Neural progenitor cell (in vitro differentiated cells): ENCODE data around the gene MRPS14. TPM values are rescaled to one million over a fixed set of nuclear protein-coding genes. Genes with fewer than 3 reads are reported as not detected.

Source experiments
- DNase-seq: peaks from one replicate; pipeline ENCODE4 v3.0.0-alpha.2; 2016; ENCODE audit warnings: low spot score
- H2AFZ ChIP-seq: fragments of 200-600 bp; sonication (generic); replicated peaks from 2 replicates; pipeline ENCODE4 v1.6.1; 2016; ENCODE audit warnings: antibody characterized with exemption
- H3F3A ChIP-seq: fragments of 200-600 bp; sonication (generic); 2 replicates; pipeline ENCODE4 v1.6.1; 2016; ENCODE audit warnings: antibody characterized with exemption, low read depth
- H3K27ac ChIP-seq: fragments of 200-600 bp; sonication (generic); 2 replicates; pipeline ENCODE4 v1.5.1; 2016; ENCODE audit warnings: mild to moderate bottlenecking
- H3K27me3 ChIP-seq: fragments of 200-600 bp; sonication (generic); 2 replicates; pipeline ENCODE4 v1.6.1; 2016; ENCODE audit warnings: mild to moderate bottlenecking, moderate library complexity
- H3K36me3 ChIP-seq: fragments of 200-600 bp; sonication (generic); 2 replicates; pipeline ENCODE4 v1.5.1; 2016
- H3K4me1 ChIP-seq: fragments of 200-600 bp; sonication (generic); 2 replicates; pipeline ENCODE4 v1.6.1; 2016; ENCODE audit warnings: mixed run types
- H3K4me2 ChIP-seq: fragments of 200-600 bp; sonication (generic); 2 replicates; pipeline ENCODE4 v1.6.1; 2016
- H3K4me3 ChIP-seq: fragments of 200-600 bp; sonication (generic); 2 replicates; pipeline ENCODE4 v1.5.1; 2016
- H3K79me2 ChIP-seq: fragments of 200-600 bp; sonication (generic); 2 replicates; pipeline ENCODE4 v1.6.1; 2016; ENCODE audit warnings: low read depth
- H3K9ac ChIP-seq: fragments of 200-600 bp; sonication (generic); 2 replicates; pipeline ENCODE4 v1.6.1; 2016
- H3K9me3 ChIP-seq: fragments of 200-600 bp; sonication (generic); 2 replicates; pipeline ENCODE4 v1.5.1; 2016; ENCODE audit warnings: low read depth
- H4K20me1 ChIP-seq: fragments of 200-600 bp; sonication (generic); 2 replicates; pipeline ENCODE4 v1.6.1; 2016; ENCODE audit warnings: low read depth
- H3K27ac Mint-ChIP-seq: 3 replicates; pipeline ENCODE4 v1.8.0; 2021; ENCODE audit warnings: mixed read lengths
- H3K27me3 Mint-ChIP-seq: 2 replicates; pipeline ENCODE4 v1.8.0; 2022; ENCODE audit warnings: low read depth, mild to moderate bottlenecking, inconsistent platforms, moderate library complexity, mixed read lengths; ENCODE audit not compliant: insufficient read depth
- H3K36me3 Mint-ChIP-seq: 3 replicates; pipeline ENCODE4 v1.8.0; 2021; ENCODE audit warnings: mixed read lengths
- H3K4me1 Mint-ChIP-seq: 3 replicates; pipeline ENCODE4 v1.8.0; 2021; ENCODE audit warnings: mixed read lengths
- H3K4me3 Mint-ChIP-seq: 3 replicates; pipeline ENCODE4 v1.8.0; 2021; ENCODE audit warnings: mild to moderate bottlenecking, moderate library complexity, mixed read lengths
- H3K9me3 Mint-ChIP-seq: 3 replicates; pipeline ENCODE4 v1.8.0; 2020; ENCODE audit warnings: mixed read lengths
- EZH2 ChIP-seq: fragments of 200-600 bp; sonication (generic); IDR thresholded peaks from 2 replicates; pipeline ENCODE4 v1.6.1; 2017; ENCODE audit warnings: antibody characterized with exemption, mild to moderate bottlenecking, moderate library complexity
- EZH2phosphoT487 ChIP-seq: fragments of 200-600 bp; sonication (generic); IDR thresholded peaks from 2 replicates; pipeline ENCODE4 v1.6.1; 2017; ENCODE audit warnings: antibody characterized with exemption
- total RNA-seq: library from RNA; depleted of rRNA; stranded (reverse); fragments of >200 nt; gene quantifications from 2 replicates; pipeline ENCODE4 v1.2.3, GENCODE V29; 2015; ENCODE audit warnings: low replicate concordance
- TF ChIP-seq, protein P1 (sequence below): fragments of 200-600 bp; sonication (generic); IDR thresholded peaks from 2 replicates; pipeline ENCODE4 v1.5.1; 2017; ENCODE audit warnings: antibody characterized with exemption, mild to moderate bottlenecking

The MRPS14 gene
- total RNA-seq, 1 donor from 2014 or later, result 35.1 TPM

GRCh38 chr1:175043824-175044223 is 20.6 kb upstream of the MRPS14 start:
- no peaks in the 10 kb centered on the region for H3K27me3 ChIP-seq
- no peak overlapping the region for H3K4me3 Mint-ChIP-seq
- no peaks in the 10 kb centered on the region for H3K36me3 Mint-ChIP-seq
- H3K27ac Mint-ChIP-seq, result no peak overlapping the region
- H3K4me3 ChIP-seq, result no peak overlapping the region
- no peaks in the 10 kb centered on the region for H3K9me3 ChIP-seq
- H3K79me2 ChIP-seq, result no peaks in the 10 kb centered on the region
- TF ChIP-seq, protein P1, sequence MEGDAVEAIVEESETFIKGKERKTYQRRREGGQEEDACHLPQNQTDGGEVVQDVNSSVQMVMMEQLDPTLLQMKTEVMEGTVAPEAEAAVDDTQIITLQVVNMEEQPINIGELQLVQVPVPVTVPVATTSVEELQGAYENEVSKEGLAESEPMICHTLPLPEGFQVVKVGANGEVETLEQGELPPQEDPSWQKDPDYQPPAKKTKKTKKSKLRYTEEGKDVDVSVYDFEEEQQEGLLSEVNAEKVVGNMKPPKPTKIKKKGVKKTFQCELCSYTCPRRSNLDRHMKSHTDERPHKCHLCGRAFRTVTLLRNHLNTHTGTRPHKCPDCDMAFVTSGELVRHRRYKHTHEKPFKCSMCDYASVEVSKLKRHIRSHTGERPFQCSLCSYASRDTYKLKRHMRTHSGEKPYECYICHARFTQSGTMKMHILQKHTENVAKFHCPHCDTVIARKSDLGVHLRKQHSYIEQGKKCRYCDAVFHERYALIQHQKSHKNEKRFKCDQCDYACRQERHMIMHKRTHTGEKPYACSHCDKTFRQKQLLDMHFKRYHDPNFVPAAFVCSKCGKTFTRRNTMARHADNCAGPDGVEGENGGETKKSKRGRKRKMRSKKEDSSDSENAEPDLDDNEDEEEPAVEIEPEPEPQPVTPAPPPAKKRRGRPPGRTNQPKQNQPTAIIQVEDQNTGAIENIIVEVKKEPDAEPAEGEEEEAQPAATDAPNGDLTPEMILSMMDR, result no peak
- no peak for TF ChIP-seq EZH2phosphoT487
- no peak for TF ChIP-seq EZH2
- H3K4me2 ChIP-seq, result no peak overlapping the region
- H3K36me3 ChIP-seq, result no peaks in the 10 kb centered on the region
- no peaks in the 10 kb centered on the region for H3F3A ChIP-seq
- peaks cover 6% of the 10 kb centered on the region for H3K4me1 Mint-ChIP-seq
- peak overlapping the region; percentile 12 for H2AFZ ChIP-seq
- no peaks in the 10 kb centered on the region for H4K20me1 ChIP-seq
- peaks cover 8% of the 10 kb centered on the region for H3K4me1 ChIP-seq
- no peak overlapping the region for H3K9ac ChIP-seq
- H3K27ac ChIP-seq, result no peak overlapping the region
- peaks cover 19% of the 10 kb centered on the region for H3K9me3 Mint-ChIP-seq
- no peaks in the 10 kb centered on the region for H3K27me3 Mint-ChIP-seq
- DNase-seq, result peak; percentile 64

GRCh38 chr1:175042650-175043049 is 19.4 kb upstream of the MRPS14 start:
- DNase-seq, result no peak
- no peak overlapping the region for H3K9ac ChIP-seq
- no peaks in the 10 kb centered on the region for H3K36me3 Mint-ChIP-seq
- H4K20me1 ChIP-seq, result no peaks in the 10 kb centered on the region
- H2AFZ ChIP-seq, result no peak overlapping the region
- no peak overlapping the region for H3K4me3 ChIP-seq
- no peak overlapping the region for H3K27ac ChIP-seq
- no peaks in the 10 kb centered on the region for H3K36me3 ChIP-seq
- H3K4me3 Mint-ChIP-seq, result no peak overlapping the region
- no peaks in the 10 kb centered on the region for H3K27me3 Mint-ChIP-seq
- H3K79me2 ChIP-seq, result no peaks in the 10 kb centered on the region
- H3K27me3 ChIP-seq, result no peaks in the 10 kb centered on the region
- no peak overlapping the region for H3K4me2 ChIP-seq
- H3K27ac Mint-ChIP-seq, result no peak overlapping the region
- peaks cover 6% of the 10 kb centered on the region for H3K4me1 Mint-ChIP-seq
- H3F3A ChIP-seq, result no peaks in the 10 kb centered on the region
- TF ChIP-seq, protein P1, result no peak
- no peak for TF ChIP-seq EZH2
- H3K9me3 Mint-ChIP-seq, result peaks cover 19% of the 10 kb centered on the region
- H3K9me3 ChIP-seq, result no peaks in the 10 kb centered on the region
- peaks cover 8% of the 10 kb centered on the region for H3K4me1 ChIP-seq

DNA sequence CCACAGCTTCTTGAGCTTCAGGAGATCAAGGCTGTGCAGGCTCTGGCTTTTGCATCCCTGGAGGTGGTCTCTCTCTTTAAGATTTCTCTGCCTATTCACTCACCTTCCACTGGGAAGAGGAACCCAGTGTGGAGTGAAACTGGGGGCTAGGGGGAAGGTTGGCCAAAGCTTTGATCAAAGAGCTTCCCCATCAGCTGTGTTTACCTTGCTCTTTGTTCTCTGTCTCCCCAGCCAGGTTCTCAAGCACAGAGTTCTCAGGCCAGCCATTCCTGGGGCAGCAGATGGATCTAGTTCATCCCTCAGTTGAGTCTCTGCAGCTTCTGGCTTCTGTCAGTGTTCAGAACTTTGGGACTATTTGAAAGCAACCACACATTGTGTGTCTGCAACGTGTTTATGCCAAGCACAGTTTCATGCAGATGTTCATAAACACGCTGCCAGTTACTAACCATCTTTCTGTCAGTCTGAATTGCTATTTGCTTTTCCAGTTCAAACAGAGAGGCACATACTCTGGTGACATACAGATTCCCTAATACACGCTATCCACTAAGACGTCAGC is 17.2 kb upstream of the MRPS14 start:
- Histone ChIP-seq H4K20me1 (no peaks in the 10 kb centered on the region), H2AFZ (no peak overlapping the region), H3K79me2 (no peaks in the 10 kb centered on the region), H3K9ac (no peak overlapping the region), H3K27me3 (no peaks in the 10 kb centered on the region), H3K9me3 (no peaks in the 10 kb centered on the region), H3K36me3 (no peaks in the 10 kb centered on the region), H3K4me3 (no peak overlapping the region), H3K27ac (no peak overlapping the region), H3F3A (no peaks in the 10 kb centered on the region), H3K4me2 (no peak overlapping the region), H3K4me1 (peaks cover 8% of the 10 kb centered on the region)
- H3K36me3 Mint-ChIP-seq, result no peaks in the 10 kb centered on the region
- TF ChIP-seq EZH2 (no peak), EZH2phosphoT487 (no peak)
- TF ChIP-seq, protein P1, result no peak
- no peak for DNase-seq
- no peak overlapping the region for H3K27ac Mint-ChIP-seq
- peaks cover 13% of the 10 kb centered on the region for H3K9me3 Mint-ChIP-seq
- H3K27me3 Mint-ChIP-seq, result no peaks in the 10 kb centered on the region
- no peak overlapping the region for H3K4me3 Mint-ChIP-seq
- peaks cover 14% of the 10 kb centered on the region for H3K4me1 Mint-ChIP-seq
